Central memory CD4-positive, alpha-beta T cell (primary cell): ENCODE results near the gene CRTAP.
"Not testable (repeated sequence)": the region's sequence is repeated elsewhere in the genome, so short reads cannot be mapped to it uniquely, and the experiment has no call there.

Source experiments
- DNase-seq: peaks from one replicate; pipeline ENCODE4 v3.0.0; 2022

Gene CRTAP

GRCh38 chr3:33181641-33182040 is 67.8 kb downstream of the CRTAP start:
- DNase-seq = not testable (repeated sequence)

- no peak for DNase-seq
Measured at GRCh38 chr3:33184863-33185262, 71.0 kb downstream of the CRTAP start.

- DNase-seq = no peak
Measured at GRCh38 chr3:33186524-33187367, 72.9 kb downstream of the CRTAP start.

- no peak for DNase-seq
Measured at GRCh38 chr3:33187368-33187634, 73.5 kb downstream of the CRTAP start.

GRCh38 chr3:33194303-33194702 is 80.5 kb downstream of the CRTAP start:
- no peak for DNase-seq

GRCh38 chr3:33196538-33196937 is 82.7 kb downstream of the CRTAP start:
- no peak for DNase-seq
